GM21723 (cell line): ENCODE results near the gene PSMB1.
"Not testable (repeated sequence)": the region's sequence is repeated elsewhere in the genome, so short reads cannot be mapped to it uniquely, and the experiment has no call there.

ENCODE experiments used
- ATAC-seq: cut with Tn5 transposase; IDR thresholded peaks from one replicate; pipeline ENCODE4 v1.9.1; 2021; ENCODE audit warnings: mild to moderate bottlenecking, moderate library complexity; ENCODE audit not compliant: unreplicated experiment

The PSMB1 gene

GRCh38 chr6:170536671-170537070, 16.4 kb downstream of the PSMB1 start:
- ATAC-seq = no peak

DNA sequence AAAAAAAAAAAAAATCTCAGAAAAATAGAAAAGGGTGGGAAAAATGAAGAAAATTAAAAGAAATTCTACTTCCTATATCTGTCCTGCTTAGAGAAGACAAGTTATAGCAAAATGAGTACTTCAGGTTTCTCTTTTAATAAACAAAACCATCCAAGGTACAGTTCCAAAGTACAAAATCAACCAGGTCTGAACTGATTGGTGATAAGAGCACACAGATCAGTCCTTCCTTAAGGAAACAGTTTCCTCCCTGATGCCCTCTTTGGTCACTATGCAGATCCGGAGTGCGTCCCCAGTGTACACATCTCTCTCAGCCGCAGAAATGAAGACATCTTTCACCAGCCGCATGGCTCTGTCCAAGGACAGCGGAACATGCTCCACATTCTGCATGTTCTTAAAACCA, 18.1 kb downstream of the PSMB1 start:
- ATAC-seq = no peak

GRCh38 chr6:170533792-170534191, 19.3 kb downstream of the PSMB1 start:
- ATAC-seq = no peak

GRCh38 chr6:170532867-170533488, 20.1 kb downstream of the PSMB1 start:
- ATAC-seq = no peak

DNA sequence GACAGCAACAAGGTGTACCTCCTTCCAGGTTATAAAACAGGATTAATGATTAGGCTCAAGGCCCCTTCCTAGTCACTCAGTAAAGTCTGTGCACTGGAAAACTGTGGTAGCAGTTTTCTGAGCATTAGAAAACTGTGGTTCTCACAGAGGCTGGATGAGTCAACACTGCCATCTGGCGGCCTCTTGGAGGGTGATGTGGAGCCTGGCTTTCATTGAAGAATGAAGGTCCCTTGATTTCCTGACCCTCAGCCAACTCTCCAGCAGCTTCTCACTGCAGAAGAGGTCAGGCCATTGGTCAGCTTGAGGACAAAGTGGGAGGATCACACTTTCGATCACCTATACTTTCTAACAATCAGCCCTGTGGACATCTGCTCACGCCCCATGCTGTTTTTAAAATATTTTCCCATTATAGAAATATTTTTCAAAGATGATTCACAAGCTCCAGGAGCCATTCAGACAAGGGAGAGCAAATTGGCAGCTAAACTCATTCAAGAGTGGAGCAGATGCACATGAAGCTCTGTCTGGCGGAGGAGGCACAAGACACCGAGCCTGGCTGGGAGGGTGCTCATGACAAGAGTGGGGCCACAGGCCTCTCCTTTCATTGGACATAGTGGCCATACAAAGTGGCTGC, 23.2 kb downstream of the PSMB1 start:
- peak; percentile 84 for ATAC-seq

GRCh38 chr6:170527995-170528394, 25.1 kb downstream of the PSMB1 start:
- ATAC-seq = not testable (repeated sequence)

DNA sequence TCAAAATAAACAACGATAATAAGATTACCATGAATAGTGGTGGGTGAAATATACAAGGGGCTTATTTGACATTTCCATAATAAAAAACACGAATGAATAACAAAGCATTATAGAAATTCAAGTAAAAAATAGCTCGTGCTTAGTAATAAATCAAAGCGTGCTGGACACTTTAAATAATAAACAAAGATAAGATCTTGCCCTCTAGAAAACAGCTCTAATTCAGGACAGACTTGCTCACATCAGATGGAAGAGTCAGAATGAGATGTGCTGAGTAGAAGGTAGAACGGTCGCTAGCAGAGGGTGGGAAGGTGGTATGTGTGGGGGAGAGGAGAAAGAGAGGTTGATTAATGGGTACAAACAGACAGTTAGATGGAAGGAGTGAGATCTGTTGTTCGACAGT, 27.3 kb downstream of the PSMB1 start:
- ATAC-seq = no peak

GRCh38 chr6:170524172-170524502, 29.0 kb downstream of the PSMB1 start:
- ATAC-seq = no peak

DNA sequence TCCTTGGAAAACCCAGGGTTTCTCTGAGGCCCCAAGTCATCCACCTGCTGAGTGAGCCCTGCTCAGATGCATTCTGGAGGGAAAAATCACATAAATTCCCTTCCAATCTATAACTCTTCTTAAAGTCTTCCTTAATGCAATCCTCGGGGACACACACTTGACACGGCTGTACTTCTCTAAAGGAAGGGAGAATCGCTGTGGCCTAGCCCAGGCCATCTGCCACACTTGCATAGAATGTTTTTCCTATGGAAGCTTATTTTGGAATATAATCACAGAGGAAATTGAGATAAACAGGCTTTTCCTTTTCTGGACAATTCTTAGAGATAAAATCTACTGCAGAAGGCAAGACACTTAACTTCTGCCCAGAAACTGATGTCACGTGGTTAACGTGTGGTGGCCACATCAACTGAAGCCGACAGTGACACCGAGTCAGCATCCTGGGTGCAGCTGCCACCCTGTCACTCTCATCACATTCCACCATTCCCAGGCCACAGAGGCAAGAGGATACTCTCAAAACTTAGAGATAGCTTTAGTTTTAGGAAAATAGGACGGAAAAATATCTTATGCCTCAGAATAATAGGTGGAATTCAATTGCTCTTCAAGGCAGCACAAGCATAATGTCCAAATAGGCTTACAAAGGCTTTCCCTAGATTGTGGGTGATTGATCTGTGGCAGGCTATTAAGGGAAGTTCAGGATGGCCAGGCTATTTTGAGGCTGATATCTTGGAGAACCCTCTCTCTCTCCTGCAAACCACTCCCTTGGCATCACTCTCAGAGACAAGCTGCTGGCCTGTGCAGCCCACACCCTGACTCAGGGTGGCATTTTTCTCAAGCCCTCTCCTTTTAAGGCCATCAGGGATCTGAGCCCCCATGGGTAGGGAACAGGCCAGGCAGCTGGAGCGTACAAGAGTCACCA, 29.6 kb downstream of the PSMB1 start:
- ATAC-seq = no peak

- ATAC-seq = no peak
These were observed 30.4 kb downstream of the PSMB1 start for GRCh38 chr6:170522565-170523183.

- ATAC-seq = peak; percentile 97
These were observed 36.1 kb downstream of the PSMB1 start for GRCh38 chr6:170516783-170517616.

- ATAC-seq = no peak
These were observed 38.2 kb downstream of the PSMB1 start for GRCh38 chr6:170514908-170515307.

- no peak for ATAC-seq
These were observed 40.9 kb downstream of the PSMB1 start for GRCh38 chr6:170512249-170512648.

- ATAC-seq = no peak
These were observed 42.5 kb downstream of the PSMB1 start for GRCh38 chr6:170510631-170511030.

DNA sequence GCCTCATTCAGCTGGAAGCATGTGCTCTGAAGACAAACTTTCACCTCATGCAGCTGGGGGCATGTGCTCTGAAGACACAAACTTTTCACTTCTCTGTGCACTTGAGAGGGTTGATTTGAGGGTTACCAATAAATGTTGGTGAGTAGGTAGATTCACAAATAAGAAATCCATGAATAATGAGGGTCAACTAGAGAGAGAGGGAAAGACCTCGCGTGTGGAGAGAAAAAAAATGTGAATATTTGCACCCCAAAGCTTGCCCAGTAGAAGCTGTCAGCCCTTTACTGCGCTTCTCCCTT, 43.4 kb downstream of the PSMB1 start:
- no peak for ATAC-seq

DNA sequence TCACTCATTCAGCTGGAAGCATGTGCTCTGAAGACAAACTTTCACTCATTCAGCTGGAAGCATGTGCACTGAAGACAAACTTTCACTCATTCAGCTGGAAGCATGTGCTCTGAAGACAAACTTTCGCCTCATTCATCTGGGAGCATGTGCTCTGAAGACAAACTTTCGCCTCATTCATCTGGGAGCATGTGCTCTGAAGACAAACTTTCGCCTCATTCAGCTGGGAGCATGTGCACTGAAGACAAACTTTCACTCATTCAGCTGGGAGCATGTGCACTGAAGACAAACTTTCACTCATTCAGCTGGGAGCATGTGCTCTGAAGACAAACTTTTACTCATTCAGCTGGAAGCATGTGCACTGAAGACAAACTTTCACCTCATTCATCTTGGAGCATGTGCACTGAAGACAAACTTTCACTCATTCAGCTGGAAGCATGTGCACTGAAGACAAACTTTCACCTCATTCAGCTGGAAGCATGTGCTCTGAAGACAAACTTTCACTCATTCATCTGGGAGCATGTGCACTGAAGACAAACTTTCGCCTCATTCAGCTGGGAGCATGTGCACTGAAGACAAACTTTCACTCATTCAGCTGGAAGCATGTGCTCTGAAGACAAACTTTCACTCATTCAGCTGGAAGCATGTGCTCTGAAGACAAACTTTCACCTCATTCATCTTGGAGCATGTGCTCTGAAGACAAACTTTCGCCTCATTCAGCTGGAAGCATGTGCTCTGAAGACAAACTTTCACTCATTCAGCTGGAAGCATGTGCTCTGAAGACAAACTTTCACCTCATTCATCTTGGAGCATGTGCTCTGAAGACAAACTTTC, 44.0 kb downstream of the PSMB1 start:
- ATAC-seq = not testable (repeated sequence)

DNA sequence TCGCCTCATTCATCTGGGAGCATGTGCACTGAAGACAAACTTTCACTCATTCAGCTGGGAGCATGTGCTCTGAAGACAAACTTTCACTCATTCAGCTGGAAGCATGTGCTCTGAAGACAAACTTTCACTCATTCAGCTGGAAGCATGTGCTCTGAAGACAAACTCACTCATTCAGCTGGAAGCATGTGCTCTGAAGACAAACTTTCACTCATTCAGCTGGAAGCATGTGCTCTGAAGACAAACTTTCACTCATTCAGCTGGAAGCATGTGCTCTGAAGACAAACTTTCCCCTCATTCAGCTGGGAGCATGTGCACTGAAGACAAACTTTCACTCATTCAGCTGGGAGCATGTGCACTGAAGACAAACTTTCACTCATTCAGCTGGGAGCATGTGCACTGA, 44.8 kb downstream of the PSMB1 start:
- not testable (repeated sequence) for ATAC-seq

DNA sequence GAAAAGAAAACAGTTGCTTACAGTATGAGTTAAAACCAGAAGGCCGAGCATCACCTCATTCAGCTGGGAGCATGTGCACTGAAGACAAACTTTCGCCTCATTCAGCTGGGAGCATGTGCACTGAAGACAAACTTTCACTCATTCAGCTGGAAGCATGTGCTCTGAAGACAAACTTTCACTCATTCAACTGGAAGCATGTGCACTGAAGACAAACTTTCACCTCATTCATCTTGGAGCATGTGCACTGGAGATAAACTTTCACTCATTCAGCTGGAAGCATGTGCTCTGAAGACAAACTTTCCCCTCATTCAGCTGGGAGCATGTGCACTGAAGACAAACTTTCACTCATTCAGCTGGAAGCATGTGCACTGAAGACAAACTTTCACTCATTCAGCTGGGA, 45.4 kb downstream of the PSMB1 start:
- not testable (repeated sequence) for ATAC-seq

GRCh38 chr6:170506446-170506845, 46.7 kb downstream of the PSMB1 start:
- no peak for ATAC-seq

GRCh38 chr6:170505306-170505705, 47.8 kb downstream of the PSMB1 start:
- no peak for ATAC-seq
